HG03354 (cell line): ENCODE measurements around the gene GFI1.
"Not testable (repeated sequence)": the region's sequence is repeated elsewhere in the genome, so short reads cannot be mapped to it uniquely, and the experiment has no call there.

Source experiments
- ATAC-seq: cut with Tn5 transposase; IDR thresholded peaks from one replicate; pipeline ENCODE4 v1.9.1; 2021; ENCODE audit warnings: mild to moderate bottlenecking; ENCODE audit not compliant: unreplicated experiment, poor library complexity, severe bottlenecking

GFI1 gene

GRCh38 chr1:92486251-92487077 lies at the start of gene GFI1:
Gene GFI1, minus strand, starts transcription at chr1:92486925. Its CDS starts 3,438 bp downstream, at chr1:92483487.
- peak; percentile 24 for ATAC-seq

DNA sequence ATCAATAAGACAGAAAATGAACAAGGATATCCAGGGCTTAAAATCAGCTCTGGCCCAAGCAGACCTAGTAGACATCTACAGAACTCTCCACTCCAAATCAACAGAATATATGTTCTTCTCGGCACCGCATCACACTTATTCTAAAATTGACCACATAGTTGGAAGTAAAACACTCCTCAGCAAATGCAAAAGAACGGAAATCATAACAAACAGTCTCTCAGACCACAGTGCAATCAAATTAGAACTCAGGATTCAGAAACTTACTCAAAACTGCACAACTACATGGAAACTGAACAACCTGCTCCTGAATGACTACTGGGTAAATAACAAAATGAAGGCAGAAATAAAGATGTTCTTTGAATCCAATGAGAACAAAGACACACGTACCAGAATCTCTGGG lies 45.6 kb upstream of the GFI1 start:
- ATAC-seq = not testable (repeated sequence)

DNA sequence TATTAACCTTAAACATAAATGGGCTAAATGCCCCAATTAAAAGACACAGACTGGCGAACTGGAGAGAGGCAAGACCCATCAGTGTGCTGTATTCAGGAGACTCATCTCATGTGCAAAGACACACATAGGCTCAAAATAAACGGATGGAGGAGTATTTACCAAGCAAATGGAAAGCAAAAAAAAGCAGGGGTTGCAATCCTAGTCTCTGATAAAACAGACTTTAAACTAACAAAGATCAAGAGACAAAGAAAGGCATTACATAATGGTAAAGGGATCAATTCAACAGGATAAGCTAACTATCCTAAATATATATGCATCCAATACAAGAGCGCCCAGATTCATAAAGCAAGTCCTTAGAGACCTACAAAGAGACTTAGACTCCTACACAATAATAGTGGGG lies 45.2 kb upstream of the GFI1 start:
- not testable (repeated sequence) for ATAC-seq

GRCh38 chr1:92527670-92528069 lies 40.9 kb upstream of the GFI1 start:
- ATAC-seq = no peak

DNA sequence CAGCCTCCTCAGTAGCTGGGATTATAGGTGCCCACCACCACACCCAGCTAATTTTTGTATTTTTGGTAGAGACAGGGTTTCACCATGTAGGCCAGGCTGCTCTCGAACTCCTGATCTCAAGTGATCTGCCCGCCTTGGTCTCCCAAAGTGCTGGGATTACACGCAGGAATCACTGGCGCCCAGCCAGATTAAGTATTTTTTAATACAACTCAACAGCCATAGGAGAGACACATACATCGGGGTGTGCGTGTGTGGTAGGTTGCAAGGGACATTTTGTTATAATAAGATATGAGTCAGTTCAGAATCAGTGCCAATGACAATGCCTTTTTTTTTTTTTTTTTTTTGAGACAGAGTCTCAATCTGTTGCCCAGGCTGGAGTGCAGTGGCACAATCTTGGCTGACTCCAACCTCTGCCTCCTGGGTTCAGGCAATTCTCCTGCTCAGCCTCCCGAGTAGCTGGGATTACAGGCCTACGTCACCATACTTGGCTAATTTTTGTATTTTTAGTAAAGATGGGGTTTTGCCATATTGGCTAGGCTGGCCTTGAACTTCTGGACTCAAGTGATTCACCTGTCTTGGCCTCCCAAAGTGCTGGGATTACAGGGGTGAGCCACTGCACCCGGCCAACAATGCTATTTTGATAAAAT lies 38.3 kb upstream of the GFI1 start:
- not testable (repeated sequence) for ATAC-seq

DNA sequence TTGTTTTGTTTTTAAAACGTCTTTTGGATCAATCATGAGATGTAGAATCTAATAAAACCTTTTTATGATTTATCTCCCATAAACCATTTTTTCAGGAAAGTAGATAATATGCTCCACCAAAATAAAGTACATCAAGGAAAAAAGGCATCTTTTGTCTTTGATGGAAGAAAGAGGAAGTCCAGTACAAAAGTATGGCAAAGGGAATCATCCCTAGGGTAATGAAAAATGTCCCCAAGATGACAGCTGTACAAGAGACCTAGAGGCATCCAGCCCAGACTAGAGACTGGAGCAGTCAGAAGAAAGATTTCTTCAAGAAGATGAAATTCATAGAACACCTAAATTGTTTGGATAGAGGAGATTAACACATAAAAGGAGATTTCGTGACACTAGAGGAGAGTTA lies 32.3 kb upstream of the GFI1 start:
- ATAC-seq = no peak

DNA sequence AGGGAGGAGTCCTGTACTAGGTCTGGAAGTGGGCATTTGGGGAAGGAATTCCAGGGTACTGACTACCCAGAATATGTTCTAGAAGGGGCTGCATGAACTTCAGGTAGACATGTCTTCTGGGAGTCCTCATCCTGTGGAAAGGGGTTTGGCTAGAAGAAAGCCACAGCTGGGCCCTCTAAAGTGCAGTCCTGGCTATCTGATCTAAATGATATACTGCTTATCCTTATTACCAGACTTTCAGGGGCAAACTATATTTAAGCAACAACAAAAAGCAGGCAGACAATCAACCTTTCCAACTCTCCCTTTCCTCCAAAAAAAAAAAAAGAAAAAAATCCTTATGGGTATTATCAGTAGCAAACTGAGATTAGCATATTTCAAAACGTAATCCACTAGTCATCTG lies 29.8 kb upstream of the GFI1 start:
- ATAC-seq = no peak

DNA sequence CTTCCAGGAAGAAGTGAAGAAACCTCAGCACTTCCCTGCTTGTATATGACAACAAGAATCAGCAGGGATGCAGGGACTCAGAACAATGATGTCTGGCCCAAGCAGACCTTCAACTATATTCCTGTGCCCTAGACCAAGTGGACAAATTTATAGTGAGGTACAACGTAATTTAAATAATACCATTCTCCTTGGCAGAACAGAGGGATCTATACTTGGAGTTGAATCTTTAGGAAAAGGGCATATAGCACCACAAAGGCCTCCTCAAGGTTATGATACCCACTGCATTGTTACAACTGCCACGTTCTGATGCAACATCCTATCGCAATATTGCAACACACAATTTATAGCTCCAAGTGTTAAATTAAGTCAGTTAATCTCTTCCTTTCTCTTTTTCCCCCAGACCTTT lies 29.1 kb upstream of the GFI1 start:
- ATAC-seq = no peak

GRCh38 chr1:92511541-92511940 lies 24.8 kb upstream of the GFI1 start:
- ATAC-seq = peak; percentile 86

DNA sequence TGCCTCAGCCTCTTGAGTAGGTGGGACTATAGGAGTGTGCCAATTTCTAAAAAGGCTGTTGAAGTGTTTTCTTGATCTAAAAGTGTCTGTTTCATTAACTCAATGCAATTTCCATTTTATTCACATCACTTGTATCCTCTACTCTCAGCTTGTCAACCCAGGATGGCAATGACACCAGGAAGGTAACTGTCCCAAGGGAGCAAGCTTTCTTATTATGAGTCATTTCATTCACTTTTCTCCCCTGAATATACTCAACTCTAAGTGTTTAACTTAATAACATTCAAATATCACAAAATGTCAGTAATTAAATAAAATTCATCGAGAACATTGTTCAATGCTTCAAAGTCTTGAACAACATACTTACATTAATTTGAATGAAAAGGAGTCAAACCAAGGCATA lies 22.9 kb upstream of the GFI1 start:
- peak; percentile 44 for ATAC-seq

GRCh38 chr1:92505015-92505692 lies 18.4 kb upstream of the GFI1 start:
- ATAC-seq = no peak

DNA sequence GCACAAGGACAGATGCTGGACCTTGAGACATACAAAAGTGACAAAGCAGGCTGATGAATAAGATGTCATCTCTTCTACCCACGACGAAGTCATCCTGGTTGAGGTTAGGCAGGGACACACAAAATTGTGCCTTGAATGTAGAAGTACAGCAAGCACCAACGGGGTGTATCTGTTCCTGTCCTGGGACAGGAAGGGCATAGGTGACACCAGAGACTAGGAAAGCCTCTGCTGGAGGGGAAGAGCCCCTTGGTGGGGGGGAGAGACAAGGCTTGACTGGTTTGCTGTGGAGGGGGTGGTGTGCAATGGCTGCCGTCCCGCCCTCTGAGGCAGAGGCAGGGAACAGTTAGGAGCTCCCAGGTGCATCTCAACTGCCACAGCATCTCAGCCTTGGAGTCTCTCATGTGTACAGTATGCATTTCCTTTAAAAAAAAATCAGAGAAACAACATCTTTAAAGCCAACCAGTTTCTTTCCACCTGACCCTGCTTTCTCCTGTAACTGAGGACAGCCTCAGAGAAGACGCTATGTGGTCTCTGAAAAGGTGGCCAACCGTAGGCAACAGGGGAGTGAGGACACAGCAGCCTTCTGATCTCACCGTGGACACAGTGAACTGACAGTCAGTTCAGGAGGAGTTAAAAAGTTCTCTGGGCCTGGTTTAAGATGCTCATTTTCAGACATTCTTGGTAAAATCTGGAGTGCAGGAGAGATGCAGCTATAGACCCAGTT lies 17.7 kb upstream of the GFI1 start:
- ATAC-seq = peak; percentile 26

GRCh38 chr1:92503926-92504285 lies 17.2 kb upstream of the GFI1 start:
- ATAC-seq = no peak

GRCh38 chr1:92503043-92503925 lies 16.6 kb upstream of the GFI1 start:
- ATAC-seq = no peak

DNA sequence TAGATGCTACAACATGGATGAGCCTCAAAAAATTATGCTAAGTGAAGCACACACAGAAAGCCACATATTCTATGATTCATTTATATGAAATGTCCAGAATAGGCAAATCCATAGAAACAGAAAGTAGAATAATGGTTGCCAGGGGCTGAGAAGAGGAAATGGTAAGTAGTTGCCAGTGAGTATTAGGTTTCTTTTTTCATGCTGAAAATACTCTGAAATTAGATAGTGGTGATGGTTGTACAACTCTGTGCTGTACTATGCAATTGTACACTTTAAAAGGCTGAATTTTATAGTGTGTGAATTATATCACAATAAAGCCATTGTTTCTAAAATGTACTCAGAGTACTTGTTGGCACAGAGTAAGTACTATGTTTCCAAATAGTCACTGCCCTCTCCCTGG lies 15.5 kb upstream of the GFI1 start:
- peak; percentile 89 for ATAC-seq

- ATAC-seq = no peak
These were observed 13.8 kb upstream of the GFI1 start for GRCh38 chr1:92500552-92500951.

DNA sequence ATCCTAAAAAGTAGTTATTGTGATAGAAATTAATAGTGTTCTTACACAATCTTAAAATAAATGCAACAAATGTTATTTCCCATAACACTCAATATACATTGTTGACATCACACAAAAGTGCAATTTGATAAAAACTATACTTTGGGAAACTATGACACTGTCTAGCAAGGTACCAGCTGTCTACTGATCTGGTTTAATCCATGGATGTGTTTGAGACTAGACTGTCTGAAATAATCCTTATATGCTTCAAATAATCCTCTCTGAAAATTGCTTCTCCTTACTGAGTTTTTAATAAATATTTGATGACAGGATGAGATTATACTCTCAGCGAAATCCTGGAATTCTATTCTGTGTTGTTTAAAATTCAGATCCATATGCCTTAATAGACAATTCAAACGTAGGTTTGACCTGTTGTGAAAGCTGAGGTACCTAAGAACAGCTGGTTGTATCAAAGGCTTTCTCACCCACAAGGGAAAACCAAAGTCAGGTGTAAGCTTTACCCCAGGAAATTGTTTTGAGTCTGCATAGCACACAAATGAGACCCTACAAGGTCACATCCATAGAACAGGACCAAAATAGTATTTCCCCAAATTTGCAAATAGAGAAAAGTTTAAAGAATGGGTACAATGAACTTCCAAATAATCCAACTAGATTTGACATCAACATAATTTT lies 8.8 kb upstream of the GFI1 start:
- ATAC-seq = no peak

DNA sequence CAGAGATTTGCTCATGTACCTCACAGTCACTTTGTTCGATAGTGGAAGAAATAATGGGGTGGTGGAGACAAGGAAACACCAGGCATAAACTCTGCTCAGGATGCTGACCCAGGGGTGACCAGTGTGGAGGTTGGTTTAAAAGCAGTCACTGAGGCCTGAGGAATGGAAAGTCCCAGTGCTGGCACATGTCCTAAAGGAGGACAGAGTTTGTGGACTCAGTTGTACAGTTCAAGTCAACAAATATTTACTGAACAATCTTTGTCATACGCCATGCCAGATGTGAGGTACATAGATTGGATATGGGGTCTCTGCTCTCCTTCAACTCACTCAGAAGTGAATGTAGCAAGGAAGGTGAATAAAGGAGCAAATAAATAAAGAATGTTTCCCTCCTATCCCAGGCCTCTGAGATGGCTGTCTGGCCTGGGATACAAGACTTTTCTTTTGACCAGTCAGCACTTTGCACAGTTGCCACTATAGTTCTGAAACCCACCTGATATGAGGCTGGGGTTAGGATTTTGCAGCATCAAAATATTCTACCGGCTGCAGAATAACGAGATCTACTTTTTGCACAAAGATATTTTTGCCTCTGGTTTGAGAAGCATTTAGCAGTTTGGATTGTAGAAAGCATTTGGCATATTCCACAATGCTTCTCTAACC lies 7.9 kb upstream of the GFI1 start:
- ATAC-seq = no peak
